Esophagus muscularis mucosa (tissue), 4 donors: ENCODE measurements around the gene RPS6KA2. TPM values are rescaled to one million over a fixed set of nuclear protein-coding genes. Genes with fewer than 3 reads are reported as not detected.
"Not testable (repeated sequence)": the region's sequence is repeated elsewhere in the genome, so short reads cannot be mapped to it uniquely, and the experiment has no call there.

Experiments
- DNase-seq: peaks from one replicate; pipeline ENCODE4 v3.0.0-alpha.2; 2017; ENCODE audit errors: extremely low spot score
- H3K27ac ChIP-seq, 4 donors: fragments of 200-600 bp; sonication (generic); replicated peaks in 1 of 4; 1 replicate in 3 of 4; 2 replicates in 1 of 4; pipeline ENCODE4 v1.5.1; 2016 to 2019; ENCODE audit warnings: mild to moderate bottlenecking in 1 of 4
- H3K27me3 ChIP-seq, 4 donors: fragments of 200-600 bp; sonication (generic); one replicate each; pipeline versions ENCODE4 v1.5.1 to v1.6.0; 2016 to 2019
- H3K36me3 ChIP-seq, 4 donors: fragments of 200-600 bp; sonication (generic); one replicate each; pipeline ENCODE4 v1.5.1; 2016 to 2019
- H3K4me1 ChIP-seq, 4 donors: fragments of 200-600 bp; sonication (generic); one replicate each; pipeline ENCODE4 v1.5.1; 2016 to 2019
- H3K4me3 ChIP-seq, 4 donors: fragments of 200-600 bp; sonication (generic); 1 replicate in 2 of 4; 2 replicates in 2 of 4; pipeline ENCODE4 v1.5.1; 2016 to 2019; ENCODE audit warnings: mild to moderate bottlenecking in 4 of 4, moderate library complexity in 1 of 4
- H3K9me3 ChIP-seq, 4 donors: fragments of 200-600 bp; sonication (generic); 1 replicate in 3 of 4; 2 replicates in 1 of 4; pipeline ENCODE4 v1.5.1; 2016 to 2019
- EP300 ChIP-seq: sonication (generic); formaldehyde crosslinking; IDR thresholded peaks from one replicate; pipeline ENCODE4 v1.6.1; 2017; ENCODE audit warnings: antibody characterized with exemption
- POLR2A ChIP-seq: fragments of 450-650 bp; IDR thresholded peaks from one replicate; pipeline ENCODE4 v1.6.1; 2017; ENCODE audit warnings: antibody characterized with exemption, moderate library complexity, mild to moderate bottlenecking, low read depth
- POLR2AphosphoS5 ChIP-seq, 2 donors: sonication (generic); formaldehyde crosslinking; IDR thresholded peaks; one replicate each; pipeline ENCODE4 v1.6.1; 2017; ENCODE audit warnings: antibody characterized with exemption in 2 of 2
- WGBS: methylation state at CpG from one replicate; pipeline ENCODE4 v1.1.5; 2018; 5-methylcytosine and 5-hydroxymethylcytosine counted together
- intact Hi-C: fragments of 100-400 bp; cut with DNase I; formaldehyde crosslinking; loops from one replicate; pipeline ENCODE4 v1.15.1; 2023
- total RNA-seq, 4 donors: library from RNA; depleted of rRNA; stranded (reverse); fragments of >200 nt; gene quantifications; one replicate each; pipeline versions ENCODE4 v1.1.0 to v1.2.1, GENCODE V29; 2016
- TF ChIP-seq, protein P1 (sequence below), 3 experiments: fragments of 200-600 bp in 2 of 3; fragments of 450-650 bp in 1 of 3; sonication (generic) in 2 of 3; IDR thresholded peaks; one replicate each; pipeline ENCODE4 v1.5.1; 2017 to 2019; ENCODE audit warnings: antibody characterized with exemption in 3 of 3, mild to moderate bottlenecking in 2 of 3, moderate library complexity in 1 of 3

Gene RPS6KA2
- total RNA-seq, 4 donors from 2014 or later = 83.9 to 126 (median 112) TPM

DNA sequence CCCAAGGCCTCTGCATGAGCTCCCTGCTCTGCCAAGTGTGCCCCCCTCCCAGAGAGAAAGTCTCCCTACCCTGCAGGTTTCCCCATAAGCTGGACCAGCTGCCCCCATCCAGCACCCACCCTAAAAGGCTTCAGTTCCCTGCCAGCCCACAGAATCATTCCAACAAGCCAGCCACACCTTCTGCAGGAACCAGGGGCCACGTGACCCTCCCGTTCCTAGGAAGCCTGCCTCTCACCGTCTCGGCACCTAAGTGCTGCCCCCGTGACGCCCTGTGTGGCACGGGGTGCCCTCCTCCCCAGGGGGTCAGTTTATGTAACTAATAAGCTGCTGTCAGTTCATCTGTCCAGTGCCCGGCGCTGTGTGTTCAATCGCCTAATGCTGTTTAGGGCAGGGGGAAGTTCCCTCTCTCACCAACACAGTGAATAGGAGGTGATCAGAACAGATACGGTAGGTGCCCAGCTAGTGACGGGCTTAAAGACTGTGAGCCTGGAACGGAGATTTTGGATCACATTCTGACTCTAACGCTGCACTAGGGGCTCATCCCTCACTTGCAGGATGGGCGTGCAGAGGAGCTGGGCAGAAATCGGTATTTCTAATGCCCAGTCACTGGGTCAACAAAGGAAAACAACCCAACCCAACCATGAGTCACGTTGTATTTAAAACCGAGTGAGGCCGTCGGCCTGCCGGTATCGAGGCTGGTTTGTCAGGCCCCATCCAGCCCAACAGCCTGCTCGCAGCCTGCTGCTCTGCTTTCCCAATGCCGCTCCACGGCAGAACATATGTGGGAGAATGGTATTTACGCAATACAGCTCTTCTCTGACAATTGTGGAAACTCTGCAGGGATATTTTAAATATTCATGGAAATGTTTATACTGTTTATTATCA, 96.6 kb downstream of the RPS6KA2 start:
- H3K9me3 ChIP-seq = no peaks in the 10 kb centered on the region
- no peak overlapping the region for H3K4me3 ChIP-seq
- no peak for TF ChIP-seq POLR2AphosphoS5 (IDR thresholded peaks at IDR 0.05)
- 95% methylated on average over 26 of the region's 26 CpGs for WGBS
- intact Hi-C loops = no loop called here
- H3K4me1 ChIP-seq = no peaks in the 10 kb centered on the region
- H3K27me3 ChIP-seq = no peaks in the 10 kb centered on the region
- no peak for DNase-seq
- no peak overlapping the region for H3K27ac ChIP-seq
- H3K36me3 ChIP-seq = peaks cover 15 to 70% (median 53%) of the 10 kb centered on the region in 4 donors

DNA sequence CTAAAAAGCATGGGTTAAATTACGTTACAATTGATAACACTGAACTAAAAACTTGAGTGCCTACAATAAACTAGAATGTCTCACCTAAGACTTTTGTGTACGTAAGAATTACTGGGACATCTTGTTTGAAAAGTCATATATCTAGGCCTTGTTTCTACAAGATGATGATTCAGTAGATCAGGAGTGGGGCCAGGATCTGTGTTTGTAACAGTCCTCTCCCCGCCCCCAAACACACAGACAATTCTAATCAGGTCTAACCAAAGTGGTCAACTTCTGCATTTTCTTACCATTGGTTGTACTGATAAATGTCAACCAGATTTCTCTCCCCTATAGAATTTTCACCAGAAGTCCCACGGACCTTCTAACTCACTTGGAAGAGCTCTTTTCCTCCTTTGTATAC, 97.5 kb downstream of the RPS6KA2 start:
- no peaks in the 10 kb centered on the region for H3K27me3 ChIP-seq
- H3K9me3 ChIP-seq = no peaks in the 10 kb centered on the region
- no peak for TF ChIP-seq EP300
- TF ChIP-seq, protein P1, sequence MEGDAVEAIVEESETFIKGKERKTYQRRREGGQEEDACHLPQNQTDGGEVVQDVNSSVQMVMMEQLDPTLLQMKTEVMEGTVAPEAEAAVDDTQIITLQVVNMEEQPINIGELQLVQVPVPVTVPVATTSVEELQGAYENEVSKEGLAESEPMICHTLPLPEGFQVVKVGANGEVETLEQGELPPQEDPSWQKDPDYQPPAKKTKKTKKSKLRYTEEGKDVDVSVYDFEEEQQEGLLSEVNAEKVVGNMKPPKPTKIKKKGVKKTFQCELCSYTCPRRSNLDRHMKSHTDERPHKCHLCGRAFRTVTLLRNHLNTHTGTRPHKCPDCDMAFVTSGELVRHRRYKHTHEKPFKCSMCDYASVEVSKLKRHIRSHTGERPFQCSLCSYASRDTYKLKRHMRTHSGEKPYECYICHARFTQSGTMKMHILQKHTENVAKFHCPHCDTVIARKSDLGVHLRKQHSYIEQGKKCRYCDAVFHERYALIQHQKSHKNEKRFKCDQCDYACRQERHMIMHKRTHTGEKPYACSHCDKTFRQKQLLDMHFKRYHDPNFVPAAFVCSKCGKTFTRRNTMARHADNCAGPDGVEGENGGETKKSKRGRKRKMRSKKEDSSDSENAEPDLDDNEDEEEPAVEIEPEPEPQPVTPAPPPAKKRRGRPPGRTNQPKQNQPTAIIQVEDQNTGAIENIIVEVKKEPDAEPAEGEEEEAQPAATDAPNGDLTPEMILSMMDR (IDR thresholded peaks at IDR 0.05) = no peak
- TF ChIP-seq POLR2AphosphoS5 (IDR thresholded peaks at IDR 0.05) = no peak
- no peak for TF ChIP-seq POLR2A
- DNase-seq = no peak
- no peaks in the 10 kb centered on the region for H3K4me1 ChIP-seq
- 89% methylated on average over 4 of the region's 4 CpGs for WGBS
- H3K36me3 ChIP-seq = peaks cover 15 to 70% (median 52%) of the 10 kb centered on the region in 4 donors
- no peak overlapping the region for H3K4me3 ChIP-seq
- intact Hi-C loops = no loop called here
- no peak overlapping the region for H3K27ac ChIP-seq

- intact Hi-C loops, H3K27ac ChIP-seq, H3K27me3 ChIP-seq, H3K4me3 ChIP-seq, DNase-seq, H3K4me1 ChIP-seq, H3K9me3 ChIP-seq: not testable (repeated sequence)
- peaks cover 15 to 74% (median 54%) of the 10 kb centered on the region in 4 donors for H3K36me3 ChIP-seq
- 89% methylated on average over 1 of the region's 1 CpG for WGBS
Observed at GRCh38 chr6:166529058-166529457, 98.0 kb downstream of the RPS6KA2 start.

- Histone ChIP-seq H3K9me3 (no peaks in the 10 kb centered on the region), H3K36me3 (peaks cover 15 to 68% (median 45%) of the 10 kb centered on the region in 4 donors), H3K27ac (no peak overlapping the region), H3K27me3 (no peaks in the 10 kb centered on the region), H3K4me1 (no peaks in the 10 kb centered on the region), H3K4me3 (no peak overlapping the region)
- DNase-seq = no peak
- 88% methylated on average over 4 of the region's 4 CpGs for WGBS
- TF ChIP-seq POLR2AphosphoS5 (IDR thresholded peaks at IDR 0.05) (no peak), POLR2A (no peak), EP300 (no peak)
- TF ChIP-seq, protein P1 (IDR thresholded peaks at IDR 0.05) = no peak
- intact Hi-C loops = no loop called here
Observed at GRCh38 chr6:166527849-166528248, 99.2 kb downstream of the RPS6KA2 start.

DNA sequence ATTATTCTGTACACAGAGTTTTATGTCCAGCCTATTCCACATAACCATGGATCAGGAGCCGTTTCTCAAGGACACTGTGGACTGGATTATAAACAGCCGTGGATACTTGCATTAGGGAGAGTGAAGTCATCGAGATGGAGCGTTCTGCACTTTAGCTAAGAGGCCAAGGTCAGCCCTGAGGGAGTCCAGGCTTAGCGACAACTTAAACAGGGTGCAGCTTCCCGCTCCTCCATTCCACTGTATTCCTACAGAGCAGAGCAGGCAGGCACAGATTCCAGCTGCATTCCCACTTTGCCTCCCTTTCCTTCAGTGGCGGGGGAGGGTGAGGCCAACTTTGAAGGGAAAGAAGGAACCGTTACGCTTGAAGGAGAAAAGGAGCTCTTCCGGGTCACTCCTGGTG, 100.1 kb downstream of the RPS6KA2 start:
- WGBS = 83% methylated on average over 10 of the region's 10 CpGs
- no peak overlapping the region for H3K27ac ChIP-seq
- TF ChIP-seq EP300 (no peak), POLR2AphosphoS5 (IDR thresholded peaks at IDR 0.05) (no peak)
- TF ChIP-seq, protein P1 (IDR thresholded peaks at IDR 0.05) = no peak

More for the DNA sequence above, 100.1 kb downstream of the RPS6KA2 start:
- no peak for DNase-seq
- Histone ChIP-seq H3K36me3 (peaks cover 15 to 65% (median 40%) of the 10 kb centered on the region in 4 donors), H3K4me3 (no peak overlapping the region), H3K27me3 (no peaks in the 10 kb centered on the region), H3K9me3 (no peaks in the 10 kb centered on the region), H3K4me1 (no peaks in the 10 kb centered on the region)
- intact Hi-C loops = no loop called here
